ENCODE results near the gene CCDC183.

Gene CCDC183

DNA sequence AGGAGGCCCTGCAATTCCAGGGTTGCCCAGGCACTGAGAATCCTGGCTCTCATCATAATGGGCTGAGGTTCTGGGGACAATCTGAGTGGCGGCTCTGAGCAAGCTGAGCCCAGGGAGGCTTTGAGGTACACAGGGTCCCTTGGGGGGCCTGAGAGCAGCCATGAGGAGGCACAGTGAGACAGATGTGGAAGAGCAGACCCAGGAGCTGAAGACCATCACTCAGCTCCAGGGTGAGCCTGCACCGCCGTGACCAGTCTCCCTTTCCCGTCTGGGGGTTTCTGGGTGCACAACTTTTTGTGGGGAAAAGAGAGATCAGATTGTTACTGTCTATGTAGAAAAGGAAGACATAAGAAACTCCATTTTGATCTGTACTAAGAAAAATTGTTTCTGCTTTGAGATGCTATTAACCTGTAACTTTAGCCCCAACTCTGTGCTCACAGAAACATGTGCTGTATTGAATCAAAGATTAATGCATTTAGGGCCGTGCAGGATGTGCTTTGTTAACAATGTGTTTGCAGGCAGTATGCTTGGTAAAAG, at the start of gene CCDC183:
Gene CCDC183 (plus strand): TSS at position 101 of the 537 bp plus-strand sequence. CDS start 60 bp downstream, at position 161.
- H3K4me3 ChIP-seq (ENCODE audit: low read depth, low read length) = no peak within 1 kb of the TSS
- no peak for DNase-seq (ENCODE audit: low read depth)
- no peak for TF ChIP-seq CTCF (IDR thresholded peaks at IDR 0.05; ENCODE audit: control insufficient read depth, extremely low read depth, insufficient read depth)

DNA sequence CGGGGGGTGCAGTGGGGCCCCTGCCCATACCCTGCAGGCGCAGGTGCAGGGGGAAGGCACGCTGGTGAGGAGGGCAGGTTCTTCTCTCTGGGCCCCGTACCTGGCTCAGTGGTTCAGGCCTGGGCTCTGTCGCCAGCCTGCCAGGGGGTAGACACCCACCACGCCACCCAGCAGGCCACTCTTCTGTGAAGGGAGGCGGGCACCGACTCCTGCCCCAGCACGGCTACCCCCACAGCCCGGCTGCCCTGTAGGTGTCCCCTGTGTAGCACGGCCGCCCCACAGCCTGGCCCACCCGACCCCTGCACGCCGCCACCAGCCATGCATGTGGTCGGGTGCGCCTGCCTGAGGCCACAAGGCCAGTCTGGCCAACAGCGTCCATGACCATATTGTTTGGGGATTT, 49.5 kb upstream of the CCDC183 start:
- TF ChIP-seq CTCF (IDR thresholded peaks at IDR 0.05; ENCODE audit: control insufficient read depth, extremely low read depth, insufficient read depth) = no peak
- no peak for DNase-seq (ENCODE audit: low read depth)
- no peak overlapping the region for H3K4me3 ChIP-seq (ENCODE audit: low read depth, low read length)

DNA sequence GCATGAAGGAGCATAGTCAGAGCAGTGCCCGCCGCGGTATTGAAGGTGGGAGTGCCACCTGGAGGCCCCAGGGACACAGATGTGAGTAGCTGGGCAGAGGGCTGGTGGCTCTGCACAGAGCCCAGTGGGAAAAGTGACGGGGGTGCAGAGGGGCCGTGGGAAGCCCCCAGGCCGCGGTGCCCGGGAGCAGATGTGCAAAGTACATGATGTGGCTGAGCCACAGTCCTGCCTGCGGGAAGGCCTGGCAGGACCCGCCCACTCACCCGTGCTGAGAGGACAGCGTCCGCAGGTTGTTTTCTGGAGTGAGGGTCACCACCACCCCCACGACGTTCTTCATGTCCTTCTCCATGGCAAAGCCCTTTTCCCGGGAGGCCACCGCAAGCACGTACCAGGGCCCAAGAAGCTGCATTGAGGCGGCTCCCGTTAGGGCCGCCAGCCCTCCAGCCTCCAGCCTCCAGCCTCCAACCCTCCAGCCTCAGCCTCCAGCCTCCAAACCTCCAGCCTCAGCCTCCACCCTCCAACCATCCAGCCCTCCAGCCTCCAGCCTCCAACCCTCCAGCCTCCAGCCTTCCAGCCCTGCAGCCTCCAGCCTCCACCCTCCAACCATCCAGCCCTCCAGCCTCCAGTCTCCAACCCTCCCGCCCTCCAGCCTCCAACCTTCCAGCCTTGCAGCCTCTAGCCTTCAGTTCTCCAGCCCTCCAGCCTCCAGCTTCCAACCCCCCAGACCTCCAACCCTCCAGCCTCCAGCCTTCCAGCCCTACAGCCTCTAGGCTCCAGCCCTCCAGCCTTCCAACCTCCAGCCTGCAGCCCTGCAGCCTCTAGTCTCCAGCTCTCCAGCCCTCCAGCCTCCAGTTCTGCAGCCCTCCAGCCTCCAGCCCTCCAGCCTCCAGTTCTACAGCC, 48.7 kb upstream of the CCDC183 start:
- DNase-seq (ENCODE audit: low read depth) = no peak
- H3K4me3 ChIP-seq (ENCODE audit: low read depth, low read length) = no peak overlapping the region
- TF ChIP-seq CTCF (IDR thresholded peaks at IDR 0.05; ENCODE audit: control insufficient read depth, extremely low read depth, insufficient read depth) = no peak

- TF ChIP-seq CTCF (IDR thresholded peaks at IDR 0.05; ENCODE audit: control insufficient read depth, extremely low read depth, insufficient read depth) = no peak
- DNase-seq (ENCODE audit: low read depth) = no peak
- H3K4me3 ChIP-seq (ENCODE audit: low read depth, low read length) = no peak within 1 kb of the TSS
These were observed 47.9 kb upstream of the CCDC183 start, which contains the start of gene LCN6 for GRCh38 chr9:136748201-136748600. LCN6 (minus strand) TSS chr9:136748525; CDS start chr9:136748483, 42 bp downstream.

GRCh38 chr9:136748666-136749611, 47.2 kb upstream of the CCDC183 start:
- no peak overlapping the region for H3K4me3 ChIP-seq (ENCODE audit: low read depth, low read length)
- no peak for DNase-seq (ENCODE audit: low read depth)
- no peak for TF ChIP-seq CTCF (IDR thresholded peaks at IDR 0.05; ENCODE audit: control insufficient read depth, extremely low read depth, insufficient read depth)

GRCh38 chr9:136750526-136750925, 45.6 kb upstream of the CCDC183 start:
- no peak overlapping the region for H3K4me3 ChIP-seq (ENCODE audit: low read depth, low read length)

More at GRCh38 chr9:136750526-136750925, 45.6 kb upstream of the CCDC183 start:
- no peak for TF ChIP-seq CTCF (IDR thresholded peaks at IDR 0.05; ENCODE audit: control insufficient read depth, extremely low read depth, insufficient read depth)
- no peak for DNase-seq (ENCODE audit: low read depth)
